Measurements from ENCODE around the gene SUSD4.

DNA sequence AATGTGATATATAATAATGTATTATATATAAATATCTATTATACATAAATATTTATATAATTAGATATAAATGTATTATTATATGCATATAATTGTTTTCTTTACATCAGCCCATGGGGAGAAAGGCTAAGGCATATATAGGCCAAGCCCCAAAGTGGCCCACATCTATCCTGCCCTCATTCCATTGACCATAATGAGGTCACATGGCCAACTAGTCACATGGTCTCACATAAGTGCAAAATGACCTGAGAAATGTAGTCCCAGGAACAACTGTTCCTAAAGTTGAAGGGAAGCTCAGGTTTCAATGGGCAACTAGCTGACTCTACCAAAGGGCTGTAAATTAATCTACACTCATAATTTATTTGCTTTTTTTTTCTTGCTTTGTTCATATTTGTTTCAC is 14.8 kb upstream of the SUSD4 start:
- TF ChIP-seq, protein P1, sequence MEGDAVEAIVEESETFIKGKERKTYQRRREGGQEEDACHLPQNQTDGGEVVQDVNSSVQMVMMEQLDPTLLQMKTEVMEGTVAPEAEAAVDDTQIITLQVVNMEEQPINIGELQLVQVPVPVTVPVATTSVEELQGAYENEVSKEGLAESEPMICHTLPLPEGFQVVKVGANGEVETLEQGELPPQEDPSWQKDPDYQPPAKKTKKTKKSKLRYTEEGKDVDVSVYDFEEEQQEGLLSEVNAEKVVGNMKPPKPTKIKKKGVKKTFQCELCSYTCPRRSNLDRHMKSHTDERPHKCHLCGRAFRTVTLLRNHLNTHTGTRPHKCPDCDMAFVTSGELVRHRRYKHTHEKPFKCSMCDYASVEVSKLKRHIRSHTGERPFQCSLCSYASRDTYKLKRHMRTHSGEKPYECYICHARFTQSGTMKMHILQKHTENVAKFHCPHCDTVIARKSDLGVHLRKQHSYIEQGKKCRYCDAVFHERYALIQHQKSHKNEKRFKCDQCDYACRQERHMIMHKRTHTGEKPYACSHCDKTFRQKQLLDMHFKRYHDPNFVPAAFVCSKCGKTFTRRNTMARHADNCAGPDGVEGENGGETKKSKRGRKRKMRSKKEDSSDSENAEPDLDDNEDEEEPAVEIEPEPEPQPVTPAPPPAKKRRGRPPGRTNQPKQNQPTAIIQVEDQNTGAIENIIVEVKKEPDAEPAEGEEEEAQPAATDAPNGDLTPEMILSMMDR (conservative IDR thresholded peaks at IDR 0.05; ENCODE audit: low read length), result no peak
- no peak for TF ChIP-seq EZH2phosphoT487 (IDR thresholded peaks at IDR 0.05; ENCODE audit: borderline replicate concordance)
